LoVo (cell line): ENCODE measurements around the gene RHBDD3.

Experiments
- DNase-seq: peaks from one replicate; pipeline ENCODE4 v3.0.0-alpha.2; 2016; ENCODE audit warnings: low spot score

RHBDD3 gene

DNA sequence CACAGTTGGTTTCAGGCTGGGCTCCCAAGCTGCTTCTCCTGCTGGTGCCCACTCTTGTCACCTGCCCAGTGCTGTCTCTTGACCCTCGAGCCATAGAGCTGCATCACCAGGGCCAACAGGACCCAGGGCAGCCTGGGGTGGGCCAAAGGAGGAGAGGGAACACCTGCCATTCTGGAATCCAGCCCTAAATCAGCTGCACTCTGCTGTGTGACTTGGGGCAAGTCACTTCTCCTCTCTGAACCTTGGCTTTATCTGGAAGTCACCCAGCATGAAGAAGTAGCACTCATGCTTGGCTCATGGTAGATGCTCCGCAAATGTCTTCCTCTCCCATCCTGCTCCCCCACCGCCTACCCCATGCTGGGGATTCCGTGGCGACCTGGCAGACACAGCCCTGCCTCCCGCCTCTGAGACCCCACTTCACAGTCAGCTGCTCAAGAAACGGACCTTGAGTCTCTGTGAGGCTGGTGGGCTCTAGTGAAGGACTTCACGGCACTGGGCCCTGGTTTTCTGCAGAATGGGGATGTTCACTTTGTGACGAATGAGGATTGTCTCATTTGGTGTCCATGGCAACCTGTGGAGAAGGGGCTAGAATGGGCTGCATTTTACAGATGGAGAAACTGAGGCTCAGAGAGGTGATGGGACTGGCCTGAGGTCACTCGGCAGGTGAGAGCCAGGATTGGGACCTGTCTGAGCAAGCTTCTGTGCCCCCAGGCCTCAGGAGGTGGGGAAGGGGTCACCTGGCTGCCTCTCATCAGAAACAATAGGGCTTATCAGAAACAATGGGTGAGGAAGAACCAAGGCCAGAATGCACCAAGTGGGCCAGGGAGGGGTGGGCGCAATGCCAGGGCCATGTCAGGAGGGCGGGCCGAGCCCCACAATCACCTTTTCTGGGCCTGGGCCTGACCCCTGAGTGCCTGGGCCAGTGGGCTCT is 49.7 kb downstream of the RHBDD3 start:
- DNase-seq, result no peak

DNA sequence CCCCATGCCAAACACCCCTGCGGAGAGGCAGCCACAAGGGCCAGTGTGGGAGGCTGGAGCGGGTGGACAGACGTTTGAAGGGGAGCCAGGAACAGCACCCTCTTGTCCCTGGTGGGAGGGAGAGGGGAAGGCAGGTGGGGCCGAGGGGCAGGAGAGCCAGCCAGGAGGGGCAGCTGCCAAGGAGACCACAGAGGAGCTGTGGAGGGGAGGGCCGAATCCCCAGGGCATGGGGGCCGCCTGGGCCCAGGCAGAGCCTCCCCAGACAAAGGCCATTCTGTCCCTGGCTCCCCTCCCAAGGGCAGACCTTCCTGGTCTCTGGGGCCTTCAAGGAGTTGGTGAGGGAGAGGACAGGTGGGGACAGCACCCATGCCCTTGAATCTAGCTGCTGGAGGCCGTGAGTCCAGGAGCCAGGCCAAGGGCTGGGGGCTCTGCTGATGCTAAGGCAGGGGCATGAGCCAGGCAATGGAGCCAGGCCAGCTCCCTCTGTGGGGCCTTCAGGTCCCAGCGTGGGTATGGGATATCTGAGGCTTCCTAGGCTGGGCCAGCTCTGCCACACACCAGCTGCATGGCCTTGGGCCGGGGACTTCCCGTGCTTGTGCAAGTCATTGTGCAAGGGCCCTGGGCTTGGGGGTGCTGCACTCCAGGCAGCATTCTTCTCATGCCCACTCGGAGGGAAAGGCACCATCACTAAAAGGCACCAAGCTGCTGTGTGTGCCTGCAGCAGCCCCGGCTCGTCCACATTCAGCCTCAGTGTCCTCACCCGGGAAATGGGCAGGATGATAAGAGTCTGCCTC is 50.7 kb downstream of the RHBDD3 start:
- no peak for DNase-seq

DNA sequence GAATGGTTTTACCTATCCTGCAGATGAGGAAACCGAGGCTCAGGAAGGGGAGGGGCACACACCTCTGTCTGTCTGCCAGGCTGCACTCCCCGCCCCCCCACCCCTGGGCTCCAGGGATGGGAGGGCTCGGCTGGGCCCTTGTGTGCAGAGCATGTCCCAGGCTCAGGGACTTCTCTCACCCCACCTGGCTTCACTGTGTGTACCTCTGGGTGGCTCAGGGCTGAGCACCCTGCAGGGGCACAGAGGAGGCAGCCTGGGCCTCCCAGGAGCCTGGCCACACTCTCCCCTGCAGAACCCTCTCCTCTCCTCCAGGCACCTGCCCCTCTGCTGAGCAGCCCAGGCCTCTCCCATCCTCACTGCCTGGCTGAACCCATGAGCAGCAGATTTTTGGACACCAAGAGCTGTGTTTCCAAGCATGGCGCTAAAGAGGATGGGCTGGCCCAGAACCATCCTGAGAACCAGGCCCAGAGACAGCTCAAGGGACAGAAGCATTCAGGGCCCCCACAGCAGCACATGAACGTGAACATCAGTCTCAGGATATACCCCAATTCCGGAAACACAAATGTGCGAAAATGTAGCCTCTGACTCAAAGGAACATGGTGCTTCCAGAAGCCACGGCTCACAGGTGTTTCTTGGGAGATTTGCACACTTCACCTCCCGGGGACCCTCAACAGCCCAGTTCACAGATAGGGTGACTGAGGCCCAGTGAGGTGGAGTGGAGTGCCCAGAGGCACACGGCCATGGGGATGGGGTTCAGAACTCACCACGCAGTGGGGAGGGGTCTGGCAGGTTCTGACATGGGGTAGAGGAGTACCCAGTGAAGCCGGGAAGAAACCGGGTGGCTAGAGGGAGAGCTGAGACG is 51.5 kb downstream of the RHBDD3 start:
- DNase-seq, result no peak

DNA sequence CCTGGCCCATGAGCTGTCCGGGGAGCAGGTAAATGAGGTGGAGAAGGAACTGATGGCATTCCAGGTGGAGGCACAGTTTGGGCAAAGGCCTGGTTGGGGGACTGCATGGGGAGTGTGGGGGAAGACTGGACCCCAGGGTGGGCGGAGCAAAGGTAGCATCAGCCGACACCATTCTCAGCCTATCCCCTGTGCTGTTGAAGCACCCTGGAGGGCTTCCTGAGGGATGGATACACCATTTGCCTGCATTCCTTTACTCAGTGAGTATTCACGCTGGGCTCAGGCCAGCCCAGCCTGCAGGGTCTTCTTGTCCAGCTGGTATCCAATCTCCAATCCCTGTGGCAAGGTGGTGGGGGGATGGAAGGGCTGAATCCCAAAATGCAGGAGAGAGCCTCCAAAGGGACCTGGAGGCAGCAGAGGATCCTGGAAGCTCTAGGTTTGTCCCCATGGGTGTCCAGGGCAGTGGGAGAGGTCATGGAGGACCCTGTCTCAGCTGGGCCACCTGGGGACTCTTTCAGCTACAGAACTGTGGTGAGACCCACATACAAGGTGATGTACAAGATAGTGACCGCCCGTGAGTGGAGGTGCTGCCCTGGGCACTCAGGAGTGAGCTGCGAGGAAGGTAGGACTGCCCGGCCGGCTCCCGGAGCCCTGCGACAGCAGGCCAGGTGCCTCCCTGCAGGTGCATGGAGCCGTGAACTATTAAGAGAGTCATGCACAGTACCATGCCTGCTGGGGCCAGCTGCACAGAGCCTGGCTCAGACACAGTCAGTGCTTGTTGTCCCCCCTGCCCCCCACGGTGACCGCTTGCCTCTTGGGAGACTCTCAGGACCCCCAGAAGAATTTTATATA is 52.5 kb downstream of the RHBDD3 start:
- no peak for DNase-seq

DNA sequence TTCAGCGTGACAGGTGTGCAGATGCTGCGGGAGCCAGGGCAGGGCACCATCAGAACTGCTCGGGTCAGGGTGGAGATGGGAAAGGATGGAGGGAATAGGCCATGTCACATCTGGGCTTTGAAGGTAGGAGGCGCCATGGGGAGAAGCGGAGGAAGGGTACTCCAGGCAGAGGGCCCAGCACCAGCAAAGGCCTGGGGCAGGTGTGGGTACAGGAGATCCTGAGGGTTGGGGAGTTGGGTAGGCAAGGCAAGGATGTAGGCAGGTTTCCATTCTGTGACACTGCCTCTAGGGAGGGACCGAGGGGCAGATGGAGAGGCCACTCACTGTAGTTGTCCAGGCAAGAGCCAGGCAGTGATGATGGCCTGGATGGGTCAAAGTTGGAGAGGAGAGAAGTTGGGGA is 53.5 kb downstream of the RHBDD3 start:
- no peak for DNase-seq

DNA sequence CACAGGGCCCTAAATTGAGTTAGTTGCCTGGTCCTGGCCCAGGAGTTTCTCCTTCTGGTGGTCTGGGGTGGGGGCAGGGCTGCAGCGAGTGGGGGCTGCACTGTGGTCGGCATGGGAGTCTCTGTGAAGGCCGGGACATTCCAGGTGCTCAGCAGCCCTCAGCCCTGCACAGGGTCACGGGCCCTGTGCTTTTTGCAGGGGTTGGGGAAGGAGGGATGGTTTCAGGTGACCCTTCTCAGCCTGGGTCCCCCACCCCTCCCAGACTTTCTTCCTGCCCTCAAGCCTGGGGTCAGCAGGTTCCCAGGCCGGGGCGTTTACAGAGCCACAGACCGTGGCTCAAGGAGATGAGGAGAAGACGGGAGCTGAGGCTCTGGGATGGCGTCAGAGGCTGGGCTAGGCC is 54.3 kb downstream of the RHBDD3 start:
- no peak for DNase-seq

- DNase-seq, result no peak
These were observed 55.0 kb downstream of the RHBDD3 start for GRCh38 chr22:29212743-29213142.

DNA sequence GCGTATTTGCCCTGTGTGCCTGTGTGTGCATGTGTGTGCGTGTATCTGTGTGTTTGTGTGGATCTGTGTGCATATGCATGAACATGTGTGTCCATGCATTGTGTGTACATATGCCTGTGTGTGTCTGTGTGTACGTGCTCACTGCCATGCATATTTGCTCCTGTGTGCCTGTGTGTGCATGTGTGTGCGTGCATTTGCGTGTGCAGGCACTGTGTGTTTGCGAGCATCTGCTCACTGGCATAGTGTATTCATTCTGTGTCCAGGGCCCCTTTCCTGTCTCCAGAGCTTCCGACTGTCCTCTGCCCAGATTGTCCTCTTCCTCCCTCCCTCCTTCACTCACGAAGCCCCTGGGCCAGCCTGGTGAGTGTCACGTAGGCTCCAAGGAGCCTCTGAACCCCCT is 56.3 kb downstream of the RHBDD3 start:
- DNase-seq, result no peak

GRCh38 chr22:29211066-29211465 is 56.7 kb downstream of the RHBDD3 start:
- DNase-seq, result no peak
